Small intestine (tissue), 7 donors: Measurements from ENCODE around the gene EPB41L3. TPM values are rescaled to one million over a fixed set of nuclear protein-coding genes. Genes with fewer than 3 reads are reported as not detected.

ENCODE experiments used
- DNase-seq, 2 donors: peaks; one replicate each; pipeline versions ENCODE4 v3.0.0 to v3.0.0-alpha.2; 2013
- FAIRE-seq: peaks from 2 replicates; lab custom pipeline; 2012; peaks lifted over from hg19 to GRCh38; lab: Jason Lieb, UNC
- H3K27ac ChIP-seq, 3 donors: one replicate each; pipeline ENCODE4 v1.5.1; 2013; ENCODE audit warnings: low read length in 2 of 3, mild to moderate bottlenecking in 2 of 3, control low read depth in 1 of 3, inconsistent platforms in 1 of 3, low read depth in 1 of 3, moderate library complexity in 1 of 3
- H3K27me3 ChIP-seq, 3 donors: one replicate each; pipeline ENCODE4 v1.6.1; 2013; ENCODE audit warnings: low read length in 3 of 3, inconsistent platforms in 1 of 3; ENCODE audit not compliant: control insufficient read depth in 3 of 3, insufficient read depth in 3 of 3
- H3K36me3 ChIP-seq, 3 donors: one replicate each; pipeline ENCODE4 v1.6.1; 2013; ENCODE audit warnings: low read length in 3 of 3, inconsistent platforms in 1 of 3, low read depth in 1 of 3, mild to moderate bottlenecking in 1 of 3, moderate library complexity in 1 of 3; ENCODE audit not compliant: control insufficient read depth in 3 of 3, insufficient read depth in 2 of 3
- H3K4me1 ChIP-seq, 3 donors: one replicate each; pipeline ENCODE4 v1.6.1; 2013; ENCODE audit warnings: low read length in 2 of 3, inconsistent platforms in 1 of 3, low read depth in 1 of 3, mild to moderate bottlenecking in 1 of 3, moderate library complexity in 1 of 3; ENCODE audit not compliant: control insufficient read depth in 3 of 3, insufficient read depth in 2 of 3
- H3K4me3 ChIP-seq, 3 donors: one replicate each; pipeline ENCODE4 v1.5.1; 2013; ENCODE audit warnings: low read length in 3 of 3, control low read depth in 1 of 3, inconsistent platforms in 1 of 3, low read depth in 1 of 3, mild to moderate bottlenecking in 1 of 3, moderate library complexity in 1 of 3
- H3K9me3 ChIP-seq, 2 donors: one replicate each; pipeline ENCODE4 v1.6.1; 2013; ENCODE audit warnings: low read depth in 1 of 2, low read length in 1 of 2; ENCODE audit not compliant: control insufficient read depth in 2 of 2, insufficient read depth in 1 of 2
- WGBS, 3 donors: extraction: QIAGEN DNeasy Blood & Tissue Kit; methylation state at CpG; one replicate each; pipeline ENCODE4 v1.1.7; 2013; 5-methylcytosine and 5-hydroxymethylcytosine counted together
- polyA plus RNA-seq, 4 donors: library from polyadenylated mRNA; stranded (reverse) in 3 of 4; unstranded in 1 of 4; fragments of 200-250 nt in 3 of 4; fragments of 120-200 nt in 1 of 4; gene quantifications; one replicate each; pipeline versions ENCODE4 v1.2.1 to v1.2.3, GENCODE V29; 2013
- donor health status: healthy with polysubstance abuse.
- donor health status: control.
- donor health status: control.
- donor health status: Bipolar disorder and iron deficiency.
- donor health status: healthy.

EPB41L3 gene
- polyA plus RNA-seq, 4 donors, result 36.6 to 167 (median 80.2) TPM

DNA sequence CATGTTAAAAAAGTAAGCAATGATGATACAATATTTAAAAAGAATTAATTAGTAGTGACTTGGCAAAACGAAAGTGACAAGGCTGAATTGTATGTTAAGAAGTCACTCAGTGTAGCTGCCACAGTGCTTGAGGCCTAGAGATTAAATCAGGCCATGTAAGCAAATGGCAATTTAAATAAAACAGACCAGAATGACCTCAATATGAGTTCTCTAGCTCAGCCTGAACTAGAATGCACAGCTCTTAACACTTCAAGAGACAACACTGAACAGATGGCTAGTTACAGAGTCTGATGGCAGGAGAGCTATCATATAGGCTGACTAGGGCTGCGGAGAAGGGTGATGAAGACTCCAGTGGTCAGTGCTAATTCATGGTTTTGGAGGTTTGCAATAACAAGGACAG lies 130.3 kb downstream of the EPB41L3 start:
- no peak for DNase-seq
- Histone ChIP-seq H3K9me3 (no peaks in the 10 kb centered on the region), H3K27me3 (no peaks in the 10 kb centered on the region), H3K4me1 (no peaks in the 10 kb centered on the region), H3K27ac (no peak overlapping the region), H3K36me3 (peaks cover 0 to 24% (median 10%) of the 10 kb centered on the region in 3 donors), H3K4me3 (no peak overlapping the region)
- FAIRE-seq, result no peak
- WGBS, 3 donors, result 78 to 84% (median 81%) methylated on average over 2 of the region's 2 CpGs

DNA sequence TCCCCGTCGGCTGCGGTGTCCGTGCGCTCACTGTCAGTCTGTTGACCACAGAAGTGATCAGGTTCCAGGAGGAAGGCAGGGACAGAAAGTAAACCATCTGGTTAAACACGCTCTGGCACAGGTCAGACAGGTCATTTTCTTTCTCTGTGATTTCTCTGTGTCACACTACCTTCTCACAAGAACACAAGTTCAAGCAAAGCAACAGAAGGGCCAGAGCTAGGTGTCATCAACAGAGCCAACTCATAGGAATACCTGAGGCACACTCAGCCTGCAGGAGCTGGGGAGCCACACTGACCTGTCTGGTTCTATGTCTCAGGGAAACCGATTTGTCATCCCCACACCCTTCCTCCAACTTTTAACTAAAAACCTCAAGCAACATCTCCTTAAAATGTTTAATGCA lies 133.2 kb downstream of the EPB41L3 start:
- Histone ChIP-seq H3K27me3 (no peaks in the 10 kb centered on the region), H3K4me3 (no peak overlapping the region), H3K4me1 (no peaks in the 10 kb centered on the region), H3K27ac (no peak overlapping the region), H3K9me3 (no peaks in the 10 kb centered on the region), H3K36me3 (peaks cover 0 to 18% (median 5%) of the 10 kb centered on the region in 3 donors)
- WGBS, 3 donors, result 87 to 93% (median 92%) methylated on average over 7 of the region's 7 CpGs
- FAIRE-seq (no peak), DNase-seq (no peak)

DNA sequence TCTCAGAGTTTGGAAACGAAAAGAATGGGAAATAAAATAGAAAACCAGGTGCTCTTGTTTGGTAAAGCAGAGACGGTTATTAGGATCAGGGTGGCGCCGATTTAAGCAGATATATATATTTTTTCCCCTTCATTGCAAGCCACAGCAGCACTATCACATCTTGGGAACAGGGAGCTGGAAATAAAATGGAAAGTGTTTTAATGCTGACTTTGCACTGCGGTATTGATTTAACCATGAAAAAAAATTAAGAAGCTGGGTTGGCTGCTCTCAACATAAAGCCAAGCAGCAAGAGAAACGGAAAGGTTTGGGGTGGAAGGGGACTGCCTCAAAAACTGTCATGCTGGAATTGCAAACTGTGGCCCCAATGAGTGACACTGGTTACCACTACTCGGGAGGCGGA lies 145.5 kb downstream of the EPB41L3 start:
- Histone ChIP-seq H3K4me3 (no peak overlapping the region), H3K9me3 (no peaks in the 10 kb centered on the region), H3K36me3 (peaks cover 0 to 21% (median 16%) of the 10 kb centered on the region in 3 donors), H3K27me3 (no peaks in the 10 kb centered on the region), H3K27ac (no peak overlapping the region), H3K4me1 (no peaks in the 10 kb centered on the region)
- 93 to 97% (median 95%) methylated on average over 8 of the region's 8 CpGs for whole genome bisulfite sequencing, 3 donors
- FAIRE-seq, result no peak
- DNase-seq, result no peak

GRCh38 chr18:5397102-5397501 lies 146.7 kb downstream of the EPB41L3 start:
- Histone ChIP-seq H3K27me3 (no peaks in the 10 kb centered on the region), H3K4me1 (no peaks in the 10 kb centered on the region), H3K27ac (no peak overlapping the region), H3K4me3 (no peak overlapping the region), H3K9me3 (no peaks in the 10 kb centered on the region), H3K36me3 (peaks cover 0 to 21% (median 16%) of the 10 kb centered on the region in 3 donors)
- WGBS, 3 donors, result 93 to 97% (median 97%) methylated on average over 18 of the region's 18 CpGs
- FAIRE-seq, result no peak
- DNase-seq, result no peak

DNA sequence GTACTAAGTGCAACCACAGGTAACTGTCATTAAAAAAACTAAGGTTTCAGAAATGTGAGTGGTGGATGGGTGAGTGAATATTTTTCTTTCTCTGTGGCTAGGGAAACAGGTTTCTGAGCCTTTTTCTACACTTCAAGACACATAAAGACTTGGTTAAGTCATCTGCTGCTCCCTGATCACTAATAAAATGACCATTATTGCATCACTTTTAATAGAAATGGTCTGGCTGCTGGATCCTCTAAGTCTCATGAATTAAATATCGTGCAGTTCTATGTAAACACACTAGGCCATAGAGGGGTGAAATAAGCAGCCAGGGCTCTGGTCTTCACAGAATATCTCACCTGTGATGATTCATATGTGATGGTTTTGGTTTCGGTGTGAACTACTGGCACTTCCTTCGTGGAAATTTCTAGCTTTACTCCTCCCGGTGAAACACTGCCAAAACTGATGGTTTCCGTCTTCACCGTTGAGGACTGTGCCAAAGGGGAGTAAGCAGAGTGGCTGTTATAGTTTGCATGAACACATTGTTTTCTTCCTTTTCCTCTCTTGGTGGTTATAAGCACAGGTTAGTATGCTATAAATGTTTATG lies 147.8 kb downstream of the EPB41L3 start:
- H3K27ac ChIP-seq, result no peak overlapping the region
- no peaks in the 10 kb centered on the region for H3K27me3 ChIP-seq
- WGBS, 3 donors, result 71 to 87% (median 74%) methylated on average over 6 of the region's 6 CpGs
- FAIRE-seq (no peak), DNase-seq (no peak)
- H3K9me3 ChIP-seq, result no peaks in the 10 kb centered on the region
- H3K4me1 ChIP-seq, result no peaks in the 10 kb centered on the region
- no peak overlapping the region for H3K4me3 ChIP-seq
- peaks cover 3 to 21% (median 16%) of the 10 kb centered on the region in 3 donors for H3K36me3 ChIP-seq

- Histone ChIP-seq H3K27ac (no peak overlapping the region), H3K9me3 (no peaks in the 10 kb centered on the region), H3K27me3 (no peaks in the 10 kb centered on the region), H3K4me3 (no peak overlapping the region), H3K4me1 (no peaks in the 10 kb centered on the region), H3K36me3 (peaks cover 3 to 22% (median 13%) of the 10 kb centered on the region in 3 donors)
- WGBS, 3 donors, result 93 to 95% (median 95%) methylated on average over 5 of the region's 5 CpGs
- DNase-seq (no peak), FAIRE-seq (no peak)
Observed at GRCh38 chr18:5393779-5394178, 150.0 kb downstream of the EPB41L3 start.

DNA sequence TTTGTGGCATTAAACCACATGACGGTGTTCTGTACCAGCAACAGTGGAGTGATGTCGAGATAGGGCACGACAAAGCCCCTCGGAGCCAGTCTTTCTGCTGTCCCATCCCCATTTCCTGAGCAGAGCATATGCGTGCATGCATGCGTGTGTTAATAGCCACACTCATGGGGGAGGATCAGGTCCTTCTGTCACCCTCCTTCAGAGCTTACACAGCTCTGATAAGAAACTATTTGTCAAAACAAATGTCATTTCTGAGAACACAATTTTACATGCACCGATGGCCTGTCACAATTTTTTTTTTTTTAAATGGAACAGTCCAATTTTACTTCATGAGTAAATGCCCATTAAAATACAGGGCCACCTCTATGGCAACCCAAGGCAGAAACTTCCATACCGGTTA lies 152.4 kb downstream of the EPB41L3 start:
- FAIRE-seq, result no peak
- 92 to 95% (median 93%) methylated on average over 8 of the region's 8 CpGs for WGBS, 3 donors

GRCh38 chr18:5389356-5389755 lies 154.4 kb downstream of the EPB41L3 start:
- Histone ChIP-seq H3K4me1 (no peaks in the 10 kb centered on the region), H3K36me3 (peaks cover under 1 to 4% (median 3%) of the 10 kb centered on the region in 3 donors), H3K9me3 (no peaks in the 10 kb centered on the region), H3K27me3 (no peaks in the 10 kb centered on the region), H3K4me3 (no peak overlapping the region), H3K27ac (no peak overlapping the region)
- FAIRE-seq, result no peak
- 80 to 88% (median 86%) methylated on average over 2 of the region's 2 CpGs for WGBS, 3 donors
- no peak for DNase-seq

More for the DNA sequence above, 152.4 kb downstream of the EPB41L3 start:
- no peak for DNase-seq
- Histone ChIP-seq H3K36me3 (peaks cover 3 to 13% (median 7%) of the 10 kb centered on the region in 3 donors), H3K27me3 (no peaks in the 10 kb centered on the region), H3K4me1 (no peaks in the 10 kb centered on the region), H3K27ac (no peak overlapping the region), H3K9me3 (no peaks in the 10 kb centered on the region), H3K4me3 (no peak overlapping the region)

DNA sequence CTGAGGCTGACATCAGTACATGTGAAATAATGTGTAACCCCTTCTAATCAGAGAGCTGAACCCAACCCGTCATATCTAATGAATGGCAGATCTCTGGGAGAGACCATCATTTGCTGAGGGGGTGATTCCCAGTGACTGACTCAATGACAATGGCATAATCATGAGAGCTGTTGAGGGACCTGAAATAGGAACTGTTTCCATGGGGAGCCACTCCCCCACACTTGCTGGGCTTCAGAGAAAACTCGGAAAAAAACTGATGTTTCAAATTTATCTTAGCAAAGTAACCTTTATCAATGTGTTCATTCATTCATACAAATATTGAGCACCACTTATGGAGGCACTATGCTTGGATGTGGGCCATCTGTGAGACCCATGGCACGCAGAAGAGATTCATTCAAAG lies 154.9 kb downstream of the EPB41L3 start:
- DNase-seq, result no peak
- H3K9me3 ChIP-seq, result no peaks in the 10 kb centered on the region

More for the DNA sequence above, 154.9 kb downstream of the EPB41L3 start:
- peaks cover 0 to 4% (median 3%) of the 10 kb centered on the region in 3 donors for H3K36me3 ChIP-seq
- H3K4me1 ChIP-seq, result no peaks in the 10 kb centered on the region
- no peak for FAIRE-seq
- no peak overlapping the region for H3K4me3 ChIP-seq
- 85 to 92% (median 85%) methylated on average over 3 of the region's 3 CpGs for WGBS, 3 donors
- no peaks in the 10 kb centered on the region for H3K27me3 ChIP-seq
- no peak overlapping the region for H3K27ac ChIP-seq
